Psoas muscle (tissue), 8 donors: ENCODE results near the gene PPARD. TPM values are rescaled to one million over a fixed set of nuclear protein-coding genes. Genes with fewer than 3 reads are reported as not detected.

Experiments used
- ATAC-seq, 4 donors: fragments of 200-7000 bp; cut with Tn5 transposase; one replicate each; pipeline ENCODE4 v1.9.1; 2020; ENCODE audit warnings: moderate library complexity in 3 of 4, mild to moderate bottlenecking in 2 of 4
- DNase-seq, 2 donors: peaks; one replicate each; pipeline ENCODE4 v3.0.0-alpha.2; 2020
- H3K27ac ChIP-seq: fragments of 200-600 bp; one replicate; pipeline ENCODE4 v1.8.0; 2022
- H3K27me3 ChIP-seq, 3 donors: fragments of 200-600 bp in 1 of 3; one replicate each; pipeline versions ENCODE4 v1.6.1 to v1.8.0; 2013 to 2022; ENCODE audit warnings: low read length in 2 of 3, mild to moderate bottlenecking in 2 of 3, moderate library complexity in 1 of 3; ENCODE audit not compliant: insufficient read depth in 3 of 3
- H3K36me3 ChIP-seq, 2 donors: fragments of 200-600 bp in 1 of 2; one replicate each; pipeline versions ENCODE4 v1.6.1 to v1.8.0; 2013 to 2022; ENCODE audit warnings: low read depth in 1 of 2, mild to moderate bottlenecking in 1 of 2, moderate library complexity in 1 of 2; ENCODE audit not compliant: insufficient read depth in 1 of 2
- H3K4me1 ChIP-seq: fragments of 200-600 bp; one replicate; pipeline ENCODE4 v1.8.0; 2022
- H3K4me3 ChIP-seq: fragments of 200-600 bp; one replicate; pipeline ENCODE4 v1.8.0; 2022; ENCODE audit warnings: mild to moderate bottlenecking
- H3K9me3 ChIP-seq: fragments of 200-600 bp; one replicate; pipeline ENCODE4 v1.8.0; 2022
- CTCF ChIP-seq: fragments of 200-600 bp; IDR thresholded peaks from one replicate; pipeline ENCODE4 v1.8.0; 2022; ENCODE audit warnings: antibody characterized with exemption
- WGBS, 3 donors: extraction: QIAGEN DNeasy Blood & Tissue Kit; methylation state at CpG; one replicate each; pipeline versions ENCODE4 v1.1.6 to v1.1.7; 2013; 5-methylcytosine and 5-hydroxymethylcytosine counted together
- intact Hi-C, 2 donors: fragments of 100-400 bp; cut with DNase I; formaldehyde crosslinking; loops; one replicate each; pipeline versions ENCODE4 v1.11.0 to v1.14.2; 2022
- polyA plus RNA-seq, 3 donors: library from polyadenylated mRNA; stranded (reverse); fragments of 200-250 nt; gene quantifications; one replicate each; pipeline ENCODE4 v1.2.3, GENCODE V29; 2013
- total RNA-seq, 4 donors: library from RNA; stranded (reverse); fragmentation: NEBNext Ultra II Directional in 2 of 4; extraction: Animal tissue kit (Norgen Biotek cat#: 25700) in 2 of 4; gene quantifications; one replicate each; pipeline versions ENCODE4 v1.2.1 to v1.2.4, GENCODE V29; 2021 to 2023
- donor health status: healthy with polysubstance abuse.
- donor health status: DM: no; HTN: no; CAD: no; lungs with moderate emphysema.
- donor health status: Bipolar disorder and iron deficiency.
- donor health status: healthy.
- donor health status: DM: yes; HTN: yes; CAD: no.
- donor health status: DM: no; HTN: no; CAD: no.
- donor health status: DM: no; HTN: no; CAD: no.
- donor health status: DM: yes; HTN: yes; CAD: no.

The PPARD gene
- total and polyA plus RNA-seq, 7 donors, result 13.5 to 187 (median 37.2) TPM

GRCh38 chr6:35442693-35443092 lies 100.3 kb downstream of the PPARD start:
- ATAC-seq, result no peak
- no peak overlapping the region for H3K4me3 ChIP-seq
- intact Hi-C loops, result no loop called here
- no peaks in the 10 kb centered on the region for H3K9me3 ChIP-seq
- H3K27ac ChIP-seq, result no peak overlapping the region
- no peaks in the 10 kb centered on the region for H3K27me3 ChIP-seq
- no peaks in the 10 kb centered on the region for H3K4me1 ChIP-seq
- H3K36me3 ChIP-seq, result no peaks in the 10 kb centered on the region
- no peak for TF ChIP-seq CTCF
- no peak for DNase-seq
- 79 to 86% (median 82%) methylated on average over 5 of the region's 5 CpGs for whole genome bisulfite sequencing, 3 donors

- ATAC-seq (no peak), DNase-seq (no peak)
- Histone ChIP-seq H3K4me3 (no peak overlapping the region), H3K4me1 (no peaks in the 10 kb centered on the region), H3K9me3 (no peaks in the 10 kb centered on the region), H3K27ac (no peak overlapping the region), H3K36me3 (no peaks in the 10 kb centered on the region), H3K27me3 (no peaks in the 10 kb centered on the region)
- no peak for TF ChIP-seq CTCF
- intact Hi-C loops, result no loop called here
- 73 to 82% (median 80%) methylated on average over 9 of the region's 9 CpGs for WGBS, 3 donors
Observed at GRCh38 chr6:35443341-35444030, 101.1 kb downstream of the PPARD start.

GRCh38 chr6:35445691-35446090 lies 103.3 kb downstream of the PPARD start:
- Histone ChIP-seq H3K27ac (no peak overlapping the region), H3K27me3 (no peaks in the 10 kb centered on the region), H3K36me3 (no peaks in the 10 kb centered on the region), H3K4me1 (no peaks in the 10 kb centered on the region), H3K4me3 (no peak overlapping the region), H3K9me3 (no peaks in the 10 kb centered on the region)
- 85 to 87% (median 86%) methylated on average over 7 of the region's 7 CpGs for WGBS, 3 donors
- intact Hi-C loops, result no loop called here
- DNase-seq (no peak), ATAC-seq (no peak)
- no peak for TF ChIP-seq CTCF

GRCh38 chr6:35448191-35448590 lies 105.8 kb downstream of the PPARD start:
- H3K4me3 ChIP-seq, result no peak overlapping the region
- H3K27me3 ChIP-seq, result no peaks in the 10 kb centered on the region
- whole genome bisulfite sequencing, 3 donors, result 57 to 70% (median 66%) methylated on average over 7 of the region's 7 CpGs
- intact Hi-C loops, result no loop called here
- H3K9me3 ChIP-seq, result no peaks in the 10 kb centered on the region
- H3K27ac ChIP-seq, result no peak overlapping the region
- no peaks in the 10 kb centered on the region for H3K36me3 ChIP-seq
- DNase-seq (no peak), ATAC-seq (no peak)
- peaks cover 11% of the 10 kb centered on the region for H3K4me1 ChIP-seq
- no peak for TF ChIP-seq CTCF
